ENCODE results near the gene NFIA. TPM values are rescaled to one million over a fixed set of nuclear protein-coding genes. Genes with fewer than 3 reads are reported as not detected.

NFIA gene
- total RNA-seq, 1 experiment from 2014 or later, result 23.9 TPM

GRCh38 chr1:61439234-61439633 is 356.9 kb downstream of the NFIA start:
- Histone ChIP-seq H3K36me3 (no peaks in the 10 kb centered on the region), H3K4me1 (no peaks in the 10 kb centered on the region), H3K4me3 (no peak overlapping the region), H3K27ac (no peak overlapping the region), H3K27me3 (no peaks in the 10 kb centered on the region), H3K9me3 (replicated peaks) (no peaks in the 10 kb centered on the region)
- DNase-seq, result no peak

GRCh38 chr1:61441723-61442262 is 359.4 kb downstream of the NFIA start:
- H3K9me3 ChIP-seq (replicated peaks), result no peaks in the 10 kb centered on the region
- no peaks in the 10 kb centered on the region for H3K4me1 ChIP-seq
- H3K4me3 ChIP-seq, result no peak overlapping the region
- H3K27me3 ChIP-seq, result no peaks in the 10 kb centered on the region
- DNase-seq, result no peak
- H3K36me3 ChIP-seq, result no peaks in the 10 kb centered on the region
- no peak overlapping the region for H3K27ac ChIP-seq

DNA sequence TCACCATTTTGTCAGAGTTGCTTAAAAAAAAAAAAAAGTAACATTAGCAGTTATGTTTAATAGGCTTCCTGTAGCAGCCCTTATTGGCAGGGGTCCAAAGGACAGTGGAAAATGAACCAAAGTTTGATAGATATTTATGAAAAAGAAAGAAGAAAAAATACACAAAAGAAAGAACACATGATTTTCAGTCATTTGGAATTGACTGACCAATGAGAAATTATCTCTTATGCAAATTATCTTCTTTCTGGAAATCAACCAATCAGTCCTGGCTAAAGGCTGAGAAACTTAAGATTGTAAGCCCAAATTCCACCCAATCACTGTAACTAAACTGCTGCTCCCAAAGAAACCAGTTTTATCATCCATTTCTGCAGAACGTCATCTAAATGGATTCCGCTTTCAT is 360.2 kb downstream of the NFIA start:
- no peaks in the 10 kb centered on the region for H3K4me1 ChIP-seq
- DNase-seq, result no peak
- H3K36me3 ChIP-seq, result no peaks in the 10 kb centered on the region
- no peak overlapping the region for H3K27ac ChIP-seq
- H3K27me3 ChIP-seq, result no peaks in the 10 kb centered on the region
- H3K4me3 ChIP-seq, result no peak overlapping the region
- H3K9me3 ChIP-seq (replicated peaks), result no peaks in the 10 kb centered on the region

- DNase-seq, result no peak
- no peaks in the 10 kb centered on the region for H3K4me1 ChIP-seq
- H3K9me3 ChIP-seq (replicated peaks), result no peaks in the 10 kb centered on the region
- no peaks in the 10 kb centered on the region for H3K36me3 ChIP-seq
- H3K4me3 ChIP-seq, result no peak overlapping the region
- H3K27ac ChIP-seq, result no peak overlapping the region
- H3K27me3 ChIP-seq, result no peaks in the 10 kb centered on the region
Measured at GRCh38 chr1:61444288-61444687, 361.9 kb downstream of the NFIA start.

DNA sequence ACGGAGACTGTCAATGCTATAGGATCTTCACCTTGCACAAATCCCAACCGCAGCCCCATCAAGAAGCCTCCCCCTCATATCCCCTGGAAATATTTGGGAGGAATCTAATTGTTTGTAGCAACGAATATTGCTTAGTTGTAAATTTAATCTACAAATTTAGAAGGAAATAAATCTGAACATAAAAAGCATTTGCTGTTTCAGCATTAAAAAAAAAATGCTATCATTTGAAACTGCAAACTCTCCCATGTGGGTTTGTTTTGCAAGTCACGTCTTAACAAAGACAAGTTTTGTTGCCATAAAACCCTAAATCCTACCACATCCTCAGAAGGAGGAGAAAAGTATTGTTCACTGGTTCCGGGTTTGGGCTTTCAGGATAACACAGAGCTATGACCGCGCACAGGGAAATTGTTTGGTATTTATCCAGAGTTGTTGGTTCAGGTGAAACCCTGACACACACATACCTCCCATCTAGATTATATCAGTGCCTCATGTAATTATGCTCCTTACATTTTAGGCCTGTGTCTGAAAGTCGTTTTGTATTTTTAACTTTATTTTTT is 363.0 kb downstream of the NFIA start:
- no peak overlapping the region for H3K27ac ChIP-seq
- H3K9me3 ChIP-seq (replicated peaks), result no peaks in the 10 kb centered on the region
- H3K27me3 ChIP-seq, result no peaks in the 10 kb centered on the region
- no peaks in the 10 kb centered on the region for H3K36me3 ChIP-seq
- no peaks in the 10 kb centered on the region for H3K4me1 ChIP-seq
- no peak overlapping the region for H3K4me3 ChIP-seq
- DNase-seq, result no peak

DNA sequence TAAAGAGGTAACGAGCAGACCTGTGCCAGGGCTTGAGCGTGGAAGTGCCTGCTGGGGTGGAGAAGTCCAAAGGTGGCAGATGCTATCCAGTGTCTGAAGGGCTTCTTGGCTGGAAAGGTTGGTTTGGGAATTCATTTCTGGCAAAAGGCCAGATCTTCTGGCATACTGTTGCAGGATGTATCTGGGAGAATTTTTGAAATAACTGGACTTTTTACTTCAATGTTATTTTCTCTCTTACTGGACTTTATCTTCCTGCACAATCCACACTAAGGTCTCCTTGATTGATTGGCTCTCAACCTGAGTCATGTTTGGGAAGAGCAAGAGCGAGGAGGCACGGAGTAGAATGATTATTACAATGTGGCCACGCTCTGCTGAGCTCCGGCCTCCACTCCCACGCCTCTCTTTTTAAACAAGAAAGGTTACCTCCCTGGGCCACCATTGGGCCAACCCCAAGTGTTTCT is 364.2 kb downstream of the NFIA start:
- DNase-seq, result no peak
- Histone ChIP-seq H3K4me1 (peaks cover 3% of the 10 kb centered on the region), H3K9me3 (replicated peaks) (no peaks in the 10 kb centered on the region), H3K27ac (no peak overlapping the region), H3K36me3 (no peaks in the 10 kb centered on the region), H3K27me3 (no peaks in the 10 kb centered on the region), H3K4me3 (no peak overlapping the region)

- no peak for DNase-seq
- Histone ChIP-seq H3K36me3 (no peaks in the 10 kb centered on the region), H3K27me3 (no peaks in the 10 kb centered on the region), H3K4me1 (peaks cover 11% of the 10 kb centered on the region), H3K27ac (no peak overlapping the region), H3K4me3 (no peak overlapping the region), H3K9me3 (replicated peaks) (no peaks in the 10 kb centered on the region)
Measured at GRCh38 chr1:61447106-61447967, 365.0 kb downstream of the NFIA start.

GRCh38 chr1:61447968-61448430 is 365.6 kb downstream of the NFIA start:
- peaks cover 17% of the 10 kb centered on the region for H3K4me1 ChIP-seq
- H3K4me3 ChIP-seq, result no peak overlapping the region
- H3K9me3 ChIP-seq (replicated peaks), result no peaks in the 10 kb centered on the region
- no peak overlapping the region for H3K27ac ChIP-seq
- H3K36me3 ChIP-seq, result no peaks in the 10 kb centered on the region
- no peaks in the 10 kb centered on the region for H3K27me3 ChIP-seq
- no peak for DNase-seq

- no peak for DNase-seq
- no peaks in the 10 kb centered on the region for H3K27me3 ChIP-seq
- H3K27ac ChIP-seq, result no peak overlapping the region
- no peaks in the 10 kb centered on the region for H3K9me3 ChIP-seq (replicated peaks)
- H3K4me3 ChIP-seq, result no peak overlapping the region
- no peaks in the 10 kb centered on the region for H3K36me3 ChIP-seq
- peaks cover 22% of the 10 kb centered on the region for H3K4me1 ChIP-seq
Measured at GRCh38 chr1:61448914-61449313, 366.6 kb downstream of the NFIA start.

GRCh38 chr1:61449410-61449809 is 367.0 kb downstream of the NFIA start:
- Histone ChIP-seq H3K4me1 (peaks cover 27% of the 10 kb centered on the region), H3K4me3 (no peak overlapping the region), H3K36me3 (no peaks in the 10 kb centered on the region), H3K27me3 (no peaks in the 10 kb centered on the region), H3K27ac (no peak overlapping the region), H3K9me3 (replicated peaks) (no peaks in the 10 kb centered on the region)
- no peak for DNase-seq

- H3K27ac ChIP-seq, result no peak overlapping the region
- no peak for DNase-seq
Measured at GRCh38 chr1:61450454-61450853, 368.1 kb downstream of the NFIA start.

GRCh38 chr1:61450872-61451571 is 368.7 kb downstream of the NFIA start:
- no peak for DNase-seq
- H3K27ac ChIP-seq, result no peak overlapping the region
- H3K36me3 ChIP-seq, result peaks cover 3% of the 10 kb centered on the region
- no peak overlapping the region for H3K4me3 ChIP-seq
- H3K9me3 ChIP-seq (replicated peaks), result no peaks in the 10 kb centered on the region
- no peaks in the 10 kb centered on the region for H3K27me3 ChIP-seq
- peaks cover 29% of the 10 kb centered on the region for H3K4me1 ChIP-seq

More at GRCh38 chr1:61450454-61450853, 368.1 kb downstream of the NFIA start:
- Histone ChIP-seq H3K9me3 (replicated peaks) (no peaks in the 10 kb centered on the region), H3K27me3 (no peaks in the 10 kb centered on the region), H3K4me1 (peaks cover 29% of the 10 kb centered on the region), H3K4me3 (no peak overlapping the region), H3K36me3 (no peaks in the 10 kb centered on the region; the same call in 1 of the 2 replicates)

- Histone ChIP-seq H3K4me1 (peaks cover 29% of the 10 kb centered on the region), H3K36me3 (peaks cover 4% of the 10 kb centered on the region), H3K4me3 (no peak overlapping the region), H3K27ac (no peak overlapping the region), H3K9me3 (replicated peaks) (no peaks in the 10 kb centered on the region), H3K27me3 (no peaks in the 10 kb centered on the region)
- no peak for DNase-seq
Measured at GRCh38 chr1:61451572-61451968, 369.2 kb downstream of the NFIA start.

DNA sequence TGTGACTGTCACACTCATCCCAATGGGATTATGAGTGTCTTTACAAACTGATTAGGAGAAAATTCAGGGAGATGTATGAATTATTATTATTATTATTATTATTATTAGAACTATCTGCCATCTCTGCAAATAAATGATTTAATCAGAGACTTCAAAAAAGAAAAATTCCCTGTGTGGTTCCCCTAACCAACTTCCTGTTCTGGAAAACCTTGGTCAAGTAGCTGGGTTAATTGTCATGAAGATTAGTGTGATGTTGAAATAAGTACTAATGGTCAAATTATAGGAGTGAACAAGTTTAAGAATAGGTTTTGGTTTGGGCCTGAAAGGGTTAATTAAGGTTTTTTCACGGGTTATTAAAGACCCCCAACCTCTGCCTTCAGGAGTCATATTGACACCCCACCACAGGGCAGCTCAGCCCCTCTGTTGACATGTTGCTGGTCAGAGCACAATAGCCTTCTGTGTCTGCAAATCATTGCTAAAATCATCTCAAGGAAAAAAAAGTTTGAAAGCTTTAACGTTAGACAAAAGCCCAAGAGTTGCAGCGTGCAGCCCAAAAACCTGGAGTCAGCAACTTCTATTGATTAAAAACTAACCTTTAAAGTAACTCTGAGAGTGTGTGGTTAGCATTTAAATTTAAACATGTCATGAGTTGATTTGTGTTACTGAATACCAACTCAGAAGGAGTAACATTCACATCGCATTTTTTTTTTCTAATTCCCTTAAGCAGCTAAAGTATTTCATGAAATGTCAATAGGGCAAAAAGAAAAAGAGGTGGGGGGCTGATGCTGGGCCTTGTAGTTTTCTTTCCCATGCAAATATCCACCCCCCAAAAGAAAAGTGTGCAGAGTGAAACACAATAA is 370.0 kb downstream of the NFIA start:
- Histone ChIP-seq H3K4me1 (peaks cover 29% of the 10 kb centered on the region), H3K9me3 (replicated peaks) (no peaks in the 10 kb centered on the region), H3K36me3 (peaks cover 4% of the 10 kb centered on the region), H3K27me3 (no peaks in the 10 kb centered on the region), H3K27ac (peak overlapping the region; percentile 87), H3K4me3 (peak overlapping the region; percentile 27)
- peak; percentile 45 to 62 for DNase-seq
